B cell (primary cell): ENCODE data around the gene AADAT.

Experiments used
- CTCF ChIP-seq: fragments of 200-600 bp; IDR thresholded peaks from one replicate; pipeline ENCODE4 v1.8.0; 2022; ENCODE audit warnings: antibody characterized with exemption, mild to moderate bottlenecking
- EZH2 ChIP-seq: IDR thresholded peaks from 2 replicates; pipeline ENCODE4 v1.6.1; 2012; ENCODE audit warnings: borderline replicate concordance, low read depth, mild to moderate bottlenecking, moderate library complexity, low read length; ENCODE audit not compliant: insufficient read depth, poor library complexity, severe bottlenecking

GRCh38 chr4:170014359-170015011 is 75.3 kb downstream of the AADAT start:
- TF ChIP-seq CTCF (no peak), EZH2 (no peak)
